ENCODE data around the gene LCN15. TPM values are rescaled to one million over a fixed set of nuclear protein-coding genes. Genes with fewer than 3 reads are reported as not detected.

Gene LCN15
- total and polyA plus RNA-seq, 2 of the 13 experiments (the other 11 are each of a cell fraction or from before 2014, with no cell fraction given) = 1.3 to 53.7 TPM

GRCh38 chr9:136803551-136804508 is 39.5 kb upstream of the LCN15 start (continued):
- TF ChIP-seq SIN3B (IDR thresholded peaks at IDR 0.05; ENCODE audit: low read length) (no peak), ZBTB25 (CRISPR knock-in tag; IDR thresholded peaks at IDR 0.05) (no peak), NAIF1 (CRISPR knock-in tag; IDR thresholded peaks at IDR 0.05; ENCODE audit: borderline replicate concordance) (no peak), ARID5B (CRISPR knock-in tag; IDR thresholded peaks at IDR 0.05) (no peak), MYPOP (CRISPR knock-in tag; IDR thresholded peaks at IDR 0.05) (no peak), PATZ1 (CRISPR knock-in tag; IDR thresholded peaks at IDR 0.05) (no peak), ZNF280B (CRISPR knock-in tag; IDR thresholded peaks at IDR 0.05; ENCODE audit: borderline replicate concordance) (no peak), POGZ (CRISPR knock-in tag; IDR thresholded peaks at IDR 0.05) (no peak), ZFP37 (CRISPR knock-in tag; IDR thresholded peaks at IDR 0.05; ENCODE audit: borderline replicate concordance) (no peak), ZNF329 (CRISPR knock-in tag; IDR thresholded peaks at IDR 0.05; ENCODE audit: low read depth) (no peak), ZBTB14 (CRISPR knock-in tag; IDR thresholded peaks at IDR 0.05) (no peak), PHB2 (IDR thresholded peaks at IDR 0.05; ENCODE audit: partially characterized antibody) (no peak), ZNF790 (CRISPR knock-in tag; IDR thresholded peaks at IDR 0.05; ENCODE audit: borderline replicate concordance) (no peak), PREB (CRISPR knock-in tag; IDR thresholded peaks at IDR 0.05) (no peak), ZNF652 (CRISPR knock-in tag; IDR thresholded peaks at IDR 0.05; ENCODE audit: borderline replicate concordance, low read depth) (no peak)
